Left cardiac atrium (tissue), 4 donors: ENCODE results near the gene SLC22A23. TPM values are rescaled to one million over a fixed set of nuclear protein-coding genes. Genes with fewer than 3 reads are reported as not detected.

ENCODE experiments used
- ATAC-seq, 2 donors: fragments of 200-7000 bp; cut with Tn5 transposase; one replicate each; pipeline ENCODE4 v1.9.1; 2020; ENCODE audit warnings: mild to moderate bottlenecking in 2 of 2, moderate library complexity in 2 of 2
- DNase-seq: peaks from one replicate; pipeline ENCODE4 v3.0.0-alpha.2; 2020
- intact Hi-C, 2 donors: fragments of 100-400 bp; cut with DNase I; formaldehyde crosslinking; loops; one replicate each; pipeline versions ENCODE4 v1.14.1 to v1.15.1; 2022 to 2023
- total RNA-seq, 2 donors: library from RNA; stranded (reverse); fragmentation: NEBNext Ultra II Directional; extraction: Animal tissue kit (Norgen Biotek cat#: 25700); gene quantifications; one replicate each; pipeline ENCODE4 v1.2.1, GENCODE V29; 2021
- donor health status: DM: no; HTN: yes; CAD: no.
- donor health status: DM: no; HTN: yes; CAD: no; lungs with severe emphysema.
- donor health status: DM: yes; HTN: yes; CAD: no.
- donor health status: Dilated cardiomyopathy.

SLC22A23 gene
- total RNA-seq, 2 donors from 2014 or later: 4.3 to 5.5 TPM

GRCh38 chr6:3451498-3451897 lies 5.4 kb downstream of the SLC22A23 start:
- no peak for ATAC-seq
- intact Hi-C loops: loop anchor here in 1 of 2 donors (10.0 kb wide), 2 partner anchors 157 to 283 kb away; no protein-coding TSS in a partner anchor
- no peak for DNase-seq

- DNase-seq: no peak
- intact Hi-C loops: loop anchor here in 1 of 2 donors (10.0 kb wide), 2 partner anchors 156 to 284 kb away; no protein-coding TSS in a partner anchor
- ATAC-seq: peak in 1 of 2 donors; percentile 56
Measured at GRCh38 chr6:3450888-3451287, 6.0 kb downstream of the SLC22A23 start.

DNA sequence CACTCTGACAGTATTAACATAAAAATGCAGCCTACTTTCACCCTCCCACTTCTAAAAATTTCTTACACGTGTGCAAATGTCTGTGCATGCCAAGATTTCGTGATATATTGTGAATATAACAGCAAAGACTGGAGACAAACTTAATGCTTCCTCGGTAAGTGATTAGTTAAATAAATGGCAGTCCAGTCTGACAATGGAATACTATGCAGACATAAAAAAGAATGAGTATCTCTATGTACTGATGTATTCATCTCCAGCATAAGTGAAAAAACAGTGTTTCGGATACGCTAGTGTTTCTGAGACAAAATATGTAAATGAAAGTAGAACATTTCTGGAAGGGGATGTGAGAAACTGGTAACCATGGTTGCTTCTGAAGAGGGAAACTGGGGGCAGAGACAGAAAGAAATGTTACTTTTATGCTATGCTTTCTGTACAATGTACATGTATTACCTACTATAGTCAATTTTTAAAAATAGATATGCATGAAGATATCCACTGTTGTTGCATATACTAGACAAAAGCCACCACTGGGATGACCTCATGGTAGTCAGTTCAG lies 7.0 kb downstream of the SLC22A23 start:
- intact Hi-C loops: loop anchor here in 1 of 2 donors (10.0 kb wide), 2 partner anchors 155 to 285 kb away; no protein-coding TSS in a partner anchor
- no peak for DNase-seq
- ATAC-seq: no peak

DNA sequence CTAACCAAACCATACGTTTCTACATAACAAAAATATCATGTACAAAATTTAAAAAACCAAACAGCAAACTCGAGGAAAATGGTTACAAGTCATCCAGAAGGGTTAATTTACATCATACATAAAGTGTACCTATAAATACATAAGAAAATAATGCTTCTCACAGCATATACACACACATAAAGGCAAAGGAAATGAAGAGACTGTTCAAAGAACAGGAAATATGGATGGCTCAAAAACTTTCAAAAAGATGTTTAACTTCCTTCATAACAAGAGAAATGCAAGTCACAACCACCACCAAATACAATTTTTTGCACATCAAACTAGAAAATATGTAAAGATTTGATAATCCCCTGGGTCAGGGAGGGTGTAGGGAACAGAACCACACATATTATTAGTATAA lies 7.5 kb downstream of the SLC22A23 start:
- DNase-seq: no peak
- intact Hi-C loops: no loop called here
- no peak for ATAC-seq

DNA sequence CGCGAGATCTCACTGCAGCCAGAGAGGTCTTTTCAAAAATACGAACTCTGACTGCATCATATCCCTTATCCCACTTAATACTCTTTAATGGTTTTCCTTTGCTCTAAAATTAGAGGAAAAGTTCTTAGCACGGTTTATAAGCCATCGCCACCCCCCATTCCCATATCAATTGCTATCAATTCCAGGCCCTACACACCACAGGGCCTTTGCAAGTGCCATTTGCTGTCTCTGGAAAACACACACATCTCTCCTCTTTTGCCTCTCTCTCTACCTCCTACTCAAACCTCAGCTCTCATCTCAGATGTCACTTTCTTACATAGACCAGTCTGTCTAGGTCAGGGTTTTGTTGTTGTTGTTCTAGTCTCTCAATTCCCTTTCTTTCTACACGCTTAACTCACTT lies 9.8 kb downstream of the SLC22A23 start:
- intact Hi-C loops: no loop called here
- DNase-seq (no peak), ATAC-seq (no peak)

DNA sequence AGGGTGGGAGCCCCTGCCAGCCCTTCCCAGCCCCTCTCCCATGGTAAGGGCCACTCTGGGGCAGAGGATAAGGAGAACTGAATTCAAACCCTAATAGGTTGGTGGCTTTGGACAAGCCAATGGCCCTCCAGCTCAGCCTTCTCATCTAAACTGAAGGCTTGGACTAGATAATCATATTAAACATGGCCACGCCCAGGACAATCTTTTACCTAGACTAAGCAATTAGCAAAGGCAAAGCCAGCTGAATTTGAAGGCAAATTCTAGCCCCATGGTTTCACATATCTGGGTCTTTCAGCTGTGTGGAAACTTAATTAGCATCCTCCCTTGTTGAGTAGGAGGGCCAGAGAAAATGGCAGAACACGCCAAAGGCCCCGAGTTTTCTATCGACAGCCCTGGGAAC lies 10.7 kb downstream of the SLC22A23 start:
- intact Hi-C loops: no loop called here
- ATAC-seq (no peak), DNase-seq (no peak)

- DNase-seq (no peak), ATAC-seq (no peak)
- intact Hi-C loops: no loop called here
Measured at GRCh38 chr6:3444276-3445088, 12.4 kb downstream of the SLC22A23 start.

- intact Hi-C loops: no loop called here
- ATAC-seq: peak in 1 of 2 donors; percentile 63
- DNase-seq: no peak
Measured at GRCh38 chr6:3443221-3443515, 13.7 kb downstream of the SLC22A23 start.

DNA sequence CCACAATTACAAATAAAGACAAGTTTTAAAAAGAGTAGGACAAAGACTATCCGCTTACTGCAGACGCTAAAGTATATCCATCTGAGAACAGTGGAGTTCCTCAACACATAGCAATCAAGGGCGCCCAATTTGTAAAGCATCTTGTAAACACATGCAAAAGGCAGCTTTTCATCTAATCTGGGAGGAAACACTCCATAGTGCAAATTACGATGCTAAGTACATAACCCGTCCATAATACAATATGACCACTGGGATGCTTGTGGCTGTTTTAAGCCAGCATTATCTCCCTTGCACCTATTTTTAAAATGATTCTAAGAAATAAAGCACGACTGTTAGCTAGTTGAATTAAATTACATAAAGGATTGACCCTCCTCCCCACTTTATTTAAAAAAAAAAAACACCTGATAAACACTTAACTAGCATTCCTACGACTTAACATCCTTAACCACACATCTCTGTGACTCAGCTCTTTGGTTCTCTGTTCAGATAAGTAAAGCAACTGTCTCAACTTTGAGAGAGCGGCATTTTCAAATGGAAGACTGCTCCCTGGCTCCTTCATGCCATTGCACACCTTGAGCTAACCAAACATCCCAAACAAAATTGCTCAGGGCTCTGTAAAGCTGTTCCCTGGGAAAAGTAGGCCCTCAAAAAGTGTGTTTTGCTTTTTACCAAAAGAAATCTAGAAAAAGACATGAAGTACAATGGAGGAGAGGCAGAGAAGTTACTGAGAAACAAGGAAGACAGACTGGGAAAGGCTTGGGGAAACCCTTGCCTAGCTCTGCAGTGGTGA lies 14.2 kb downstream of the SLC22A23 start:
- DNase-seq (no peak), ATAC-seq (no peak)
- intact Hi-C loops: no loop called here

- intact Hi-C loops: no loop called here
- ATAC-seq (no peak), DNase-seq (no peak)
Measured at GRCh38 chr6:3440911-3441310, 15.9 kb downstream of the SLC22A23 start.

GRCh38 chr6:3439961-3440360 lies 16.9 kb downstream of the SLC22A23 start:
- intact Hi-C loops: no loop called here
- ATAC-seq: no peak
- no peak for DNase-seq

DNA sequence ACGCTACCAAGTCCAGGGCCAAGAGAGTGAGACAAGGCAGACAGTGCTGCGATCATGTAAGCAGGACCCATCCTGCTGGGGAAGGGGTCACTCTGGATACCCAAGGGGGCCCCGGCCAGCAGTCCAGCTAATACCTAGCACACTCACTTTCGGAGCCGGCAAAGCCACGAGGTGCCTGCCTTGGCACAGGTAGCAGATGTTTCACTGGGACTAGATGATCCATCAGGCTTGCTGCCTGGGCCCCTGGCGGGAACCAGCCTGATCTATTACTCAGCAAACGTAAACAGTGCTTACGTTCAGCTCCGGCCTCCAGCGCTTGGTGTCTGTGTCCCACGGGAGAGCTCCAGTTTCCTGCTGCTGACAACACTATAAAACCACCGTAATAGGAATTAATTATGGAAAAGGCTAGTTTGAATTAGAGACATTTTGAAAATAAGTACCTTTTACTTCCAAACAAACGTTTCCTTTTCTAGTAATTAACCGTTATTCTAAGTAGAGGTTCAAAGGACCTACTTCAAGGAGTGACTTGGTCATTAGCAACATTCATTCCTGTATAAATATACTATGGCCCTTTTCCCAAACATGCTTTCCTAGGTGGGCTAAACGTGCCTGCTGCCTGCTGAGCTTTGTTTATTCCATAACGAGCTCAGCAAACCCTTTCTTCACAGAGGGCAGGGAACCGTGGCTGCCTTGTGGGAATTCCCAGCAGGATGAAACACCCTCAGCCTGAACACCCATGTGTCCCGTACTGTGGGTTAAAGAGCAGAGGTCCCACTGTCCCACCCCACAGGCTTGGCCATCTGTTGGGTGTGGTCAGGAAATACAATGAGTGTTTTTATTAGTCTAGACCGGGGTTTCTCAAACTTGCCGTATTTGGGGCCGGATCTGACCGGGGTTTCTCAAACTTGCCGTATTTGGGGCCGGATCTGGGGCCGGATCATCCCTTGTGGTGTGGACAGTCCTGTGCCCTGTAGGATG lies 18.4 kb downstream of the SLC22A23 start:
- intact Hi-C loops: no loop called here
- ATAC-seq (no peak), DNase-seq (no peak)

DNA sequence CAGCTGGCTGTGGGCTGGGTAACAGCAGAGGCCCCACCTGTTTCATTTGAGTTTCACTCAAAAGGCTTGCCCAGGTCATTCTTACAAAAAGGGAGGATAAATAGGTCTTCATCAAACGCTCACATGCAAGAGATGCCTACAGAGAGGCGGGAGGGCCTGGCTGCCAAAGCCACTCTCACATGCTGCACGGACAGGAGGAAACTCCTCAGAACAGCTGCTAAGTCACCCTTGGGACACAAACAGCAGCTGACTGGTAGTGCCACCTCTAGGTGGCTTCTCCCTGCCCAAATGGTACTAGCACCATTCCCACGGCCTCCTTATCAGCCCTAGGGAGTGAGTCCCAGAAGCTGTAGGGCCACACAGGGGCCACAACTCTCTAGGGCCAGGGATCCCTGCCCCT lies 23.8 kb downstream of the SLC22A23 start:
- no peak for DNase-seq
- ATAC-seq: no peak
- intact Hi-C loops: no loop called here

DNA sequence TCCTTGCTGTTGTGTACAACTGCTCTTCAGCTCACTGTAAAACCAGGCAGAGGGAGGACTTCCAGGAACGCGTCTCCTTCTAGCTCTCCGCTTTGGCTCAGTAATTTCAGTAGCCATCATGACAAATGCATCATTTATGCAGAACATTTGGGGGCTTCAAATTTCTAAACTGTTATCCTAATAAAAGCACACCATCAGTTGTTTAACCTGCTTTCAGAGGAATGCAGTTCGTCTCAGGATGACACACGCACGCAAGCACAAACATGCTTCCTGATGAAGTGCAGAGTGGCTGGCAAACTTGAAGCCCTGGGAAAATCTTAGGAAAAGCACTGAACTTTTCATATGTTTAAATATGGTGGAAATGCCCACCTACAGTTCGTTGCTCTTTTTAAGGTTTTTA lies 24.4 kb downstream of the SLC22A23 start:
- intact Hi-C loops: no loop called here

DNA sequence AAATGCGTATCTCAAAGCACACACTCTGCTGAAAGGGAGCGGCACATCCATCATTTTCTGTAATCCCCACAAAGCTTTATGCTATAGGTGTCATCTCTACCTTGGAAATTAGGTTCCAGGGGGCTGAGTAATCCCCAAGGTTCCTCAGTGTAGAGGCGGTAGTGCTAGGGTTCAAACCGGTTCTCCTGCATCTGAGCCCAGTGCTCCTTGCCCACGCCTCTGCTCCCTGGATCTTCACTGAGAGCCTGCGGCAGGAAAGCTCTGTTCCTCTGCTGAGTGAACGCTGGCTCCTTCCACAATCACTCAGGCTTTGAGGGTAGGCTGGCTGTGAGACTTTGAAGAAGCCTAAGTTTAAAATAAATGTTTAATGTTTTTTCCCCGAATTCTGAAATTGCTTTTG lies 24.9 kb downstream of the SLC22A23 start:
- DNase-seq (no peak), ATAC-seq (no peak)
- intact Hi-C loops: no loop called here

More for the DNA sequence above, 24.4 kb downstream of the SLC22A23 start:
- no peak for ATAC-seq
- DNase-seq: no peak

DNA sequence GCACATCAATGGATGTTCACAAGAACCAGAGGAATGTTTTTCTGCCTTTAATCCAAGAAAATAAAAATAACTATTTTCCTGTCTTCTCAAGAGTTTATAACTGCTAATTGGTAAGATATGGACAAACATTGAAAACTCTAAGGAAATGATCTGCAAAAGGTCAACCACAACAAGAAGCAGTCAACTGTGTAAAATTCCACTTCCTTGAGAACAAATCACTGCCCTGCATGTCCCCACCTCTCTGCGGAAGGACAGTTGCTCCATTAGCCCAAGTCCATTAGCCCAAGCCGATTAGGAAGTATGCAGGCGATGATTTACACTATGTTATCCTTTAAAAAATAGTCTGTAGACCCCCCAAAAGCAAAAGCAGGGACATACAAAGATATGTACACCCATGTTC lies 27.6 kb downstream of the SLC22A23 start:
- intact Hi-C loops: no loop called here
- no peak for ATAC-seq
- no peak for DNase-seq

- intact Hi-C loops: no loop called here
- DNase-seq (no peak), ATAC-seq (no peak)
Measured at GRCh38 chr6:3428700-3429099, 28.1 kb downstream of the SLC22A23 start.

DNA sequence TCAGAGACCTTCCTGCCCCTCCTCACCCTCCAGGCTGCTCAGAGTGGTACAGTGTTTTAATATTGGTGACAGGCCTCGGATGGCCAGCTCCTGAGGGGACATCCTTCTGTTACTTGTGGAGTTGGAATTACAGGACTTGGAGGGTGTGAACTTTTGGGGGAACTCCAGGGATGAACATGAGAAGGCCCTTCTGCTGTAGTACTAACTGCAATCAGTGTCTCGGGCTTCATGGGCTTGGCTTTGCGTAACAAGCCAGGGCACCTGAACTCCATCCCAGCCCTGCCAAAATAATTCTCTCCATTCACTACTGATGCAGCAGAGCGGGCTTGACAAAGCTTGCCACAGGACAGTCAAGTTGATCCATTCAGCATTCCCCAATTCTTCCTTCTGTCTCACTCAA lies 28.6 kb downstream of the SLC22A23 start:
- ATAC-seq: no peak
- no peak for DNase-seq

GRCh38 chr6:3427687-3428085 lies 29.2 kb downstream of the SLC22A23 start:
- DNase-seq (peak; percentile 77), ATAC-seq (peak; percentile 41 to 70)
- intact Hi-C loops: no loop called here

More for the DNA sequence above, 28.6 kb downstream of the SLC22A23 start:
- intact Hi-C loops: no loop called here
